Measurements from ENCODE around the gene PI4KB. TPM values are rescaled to one million over a fixed set of nuclear protein-coding genes. Genes with fewer than 3 reads are reported as not detected.

PI4KB gene
- total RNA-seq, 1 experiment from 2014 or later = 52.7 TPM

GRCh38 chr1:151273924-151274466 is 53.2 kb downstream of the PI4KB start:
- H3K4me1 Mint-ChIP-seq (ENCODE audit: low read depth, unreplicated experiment) = no peaks in the 10 kb centered on the region
- H3K9me3 Mint-ChIP-seq (ENCODE audit: unreplicated experiment) = no peaks in the 10 kb centered on the region
- H3K4me1 ChIP-seq = no peaks in the 10 kb centered on the region
- H3K4me3 Mint-ChIP-seq (ENCODE audit: unreplicated experiment) = no peak overlapping the region
- H3K36me3 Mint-ChIP-seq (ENCODE audit: insufficient read depth, unreplicated experiment) = peaks cover 24% of the 10 kb centered on the region
- ChIA-PET POLR2A (interaction anchor here (0.6 kb wide), 1 partner anchor 142 kb away, joined by 3 read pairs; no protein-coding TSS in a partner anchor), CTCF (no interaction called here)
- H3K36me3 ChIP-seq (ENCODE audit: control insufficient read depth, insufficient read depth, low read length) = no peaks in the 10 kb centered on the region
- H3K27me3 ChIP-seq (replicated peaks; ENCODE audit: control insufficient read depth, insufficient read depth, low read length) = no peaks in the 10 kb centered on the region
- no peak for DNase-seq
- intact Hi-C loops (cut with micrococcal nuclease; ENCODE audit: unreplicated experiment) = no loop called here
- no peaks in the 10 kb centered on the region for H3K27me3 Mint-ChIP-seq (ENCODE audit: insufficient read depth, unreplicated experiment)
- H3K27ac Mint-ChIP-seq (ENCODE audit: unreplicated experiment) = no peak overlapping the region
- BruUV-seq (replicated peaks) = no TSS peak
- H3K4me3 ChIP-seq (ENCODE audit: low read depth, low read length) = no peak overlapping the region
- TF ChIP-seq CTCF (IDR thresholded peaks at IDR 0.05; ENCODE audit: insufficient read depth in 1 of 2, low read depth in 1 of 2, low read length in 1 of 2, severe bottlenecking in 1 of 2, unreplicated experiment in 1 of 2) = no peak
- H3K9me3 ChIP-seq = no peaks in the 10 kb centered on the region

- Histone ChIP-seq H3K4me1 (peaks cover 7% of the 10 kb centered on the region; the same call in 1 of the 2 replicates), H3K36me3 (ENCODE audit: control insufficient read depth, insufficient read depth, low read length) (no peaks in the 10 kb centered on the region; the same call in none of the 2 replicates), H3K9me3 (no peaks in the 10 kb centered on the region), H3K4me3 (ENCODE audit: low read depth, low read length) (no peak overlapping the region), H3K27me3 (replicated peaks; ENCODE audit: control insufficient read depth, insufficient read depth, low read length) (no peaks in the 10 kb centered on the region)
- no peak for TF ChIP-seq CTCF (IDR thresholded peaks at IDR 0.05; ENCODE audit: insufficient read depth in 1 of 2, low read depth in 1 of 2, low read length in 1 of 2, severe bottlenecking in 1 of 2, unreplicated experiment in 1 of 2)
- ChIA-PET POLR2A (no interaction called here), CTCF (interaction anchor here (0.6 kb wide), 1 partner anchor 33 kb away, joined by 3 read pairs; no protein-coding TSS in a partner anchor)
- H3K4me3 Mint-ChIP-seq (ENCODE audit: unreplicated experiment) = no peak overlapping the region
- no peaks in the 10 kb centered on the region for H3K27me3 Mint-ChIP-seq (ENCODE audit: insufficient read depth, unreplicated experiment)
- H3K36me3 Mint-ChIP-seq (ENCODE audit: insufficient read depth, unreplicated experiment) = peaks cover 75% of the 10 kb centered on the region
- no peak for DNase-seq
- BruUV-seq (replicated peaks) = no TSS peak
- no peak overlapping the region for H3K27ac Mint-ChIP-seq (ENCODE audit: unreplicated experiment)
- H3K9me3 Mint-ChIP-seq (ENCODE audit: unreplicated experiment) = no peaks in the 10 kb centered on the region
- H3K4me1 Mint-ChIP-seq (ENCODE audit: low read depth, unreplicated experiment) = peaks cover 7% of the 10 kb centered on the region
- intact Hi-C loops (cut with micrococcal nuclease; ENCODE audit: unreplicated experiment) = no loop called here
Observed at GRCh38 chr1:151267760-151268159, 59.5 kb downstream of the PI4KB start.

DNA sequence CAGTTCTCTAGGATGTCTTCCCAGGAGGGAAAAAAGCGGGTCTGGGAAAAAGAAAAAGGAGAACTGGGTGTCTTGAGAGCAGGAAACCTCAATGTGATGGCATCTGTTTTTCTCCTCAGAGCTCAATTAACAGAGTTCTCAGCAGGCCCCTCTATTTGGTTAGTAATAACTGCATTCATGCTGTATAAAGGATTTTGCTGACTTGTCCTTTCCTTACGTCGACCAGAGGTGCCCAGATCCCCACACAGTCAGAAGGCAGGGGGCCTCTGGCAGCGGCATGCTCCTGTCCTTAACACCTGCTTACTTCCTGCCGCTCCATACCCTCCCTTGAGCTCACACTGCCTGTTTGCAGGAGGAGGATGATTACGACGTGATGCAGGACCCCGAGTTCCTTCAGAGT is 60.4 kb downstream of the PI4KB start:
- peaks cover 78% of the 10 kb centered on the region for H3K36me3 Mint-ChIP-seq (ENCODE audit: insufficient read depth, unreplicated experiment)
- no TSS peak for BruUV-seq (replicated peaks)
- POLR2A ChIA-PET = no interaction called here

More for the DNA sequence above, 60.4 kb downstream of the PI4KB start:
- no peaks in the 10 kb centered on the region; the same call in none of the 2 replicates for H3K36me3 ChIP-seq (ENCODE audit: control insufficient read depth, insufficient read depth, low read length)
- H3K9me3 ChIP-seq = no peaks in the 10 kb centered on the region
- H3K27me3 ChIP-seq (replicated peaks; ENCODE audit: control insufficient read depth, insufficient read depth, low read length) = no peaks in the 10 kb centered on the region
- H3K4me1 ChIP-seq = peaks cover 7% of the 10 kb centered on the region; the same call in 1 of the 2 replicates
- Mint-ChIP-seq H3K4me3 (ENCODE audit: unreplicated experiment) (no peak overlapping the region), H3K27me3 (ENCODE audit: insufficient read depth, unreplicated experiment) (no peaks in the 10 kb centered on the region), H3K27ac (ENCODE audit: unreplicated experiment) (no peak overlapping the region), H3K9me3 (ENCODE audit: unreplicated experiment) (no peaks in the 10 kb centered on the region), H3K4me1 (ENCODE audit: low read depth, unreplicated experiment) (peaks cover 7% of the 10 kb centered on the region)
- no peak for TF ChIP-seq CTCF (IDR thresholded peaks at IDR 0.05; ENCODE audit: insufficient read depth in 1 of 2, low read depth in 1 of 2, low read length in 1 of 2, severe bottlenecking in 1 of 2, unreplicated experiment in 1 of 2)
- H3K4me3 ChIP-seq (ENCODE audit: low read depth, low read length) = no peak overlapping the region
- CTCF ChIA-PET = interaction anchor here (0.6 kb wide), 1 partner anchor 78 kb away, joined by 3 read pairs; no protein-coding TSS in a partner anchor
- intact Hi-C loops (cut with micrococcal nuclease; ENCODE audit: unreplicated experiment) = no loop called here
- no peak for DNase-seq

All from Caco-2 (cell line).